ENCODE measurements around the gene SDCCAG8. TPM values are rescaled to one million over a fixed set of nuclear protein-coding genes. Genes with fewer than 3 reads are reported as not detected.
A peak's percentile ranks its signal among the peaks of the same experiment; 100 is the strongest.

The SDCCAG8 gene
- total and polyA plus RNA-seq, 4 donors: 25.4 to 96.7 (median 48.2) TPM

DNA sequence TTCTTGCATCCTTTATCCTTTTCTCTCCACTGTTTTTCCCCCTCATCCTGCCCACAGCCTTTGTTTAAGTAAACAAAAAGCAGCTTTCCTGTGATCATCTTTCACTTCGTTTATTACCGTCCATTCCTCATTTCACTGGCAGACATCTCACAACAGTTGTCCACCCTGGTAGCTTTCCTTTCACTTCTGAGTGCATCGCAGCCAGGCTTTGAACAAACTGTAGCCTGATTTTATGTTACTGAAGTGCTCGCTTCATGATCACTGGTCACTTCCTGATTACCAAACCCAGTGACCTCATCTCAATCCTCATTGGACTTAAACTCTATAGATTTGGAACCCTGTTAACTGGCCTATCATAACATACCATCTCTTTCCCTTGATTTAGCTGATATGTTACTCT lies 67.7 kb downstream of the SDCCAG8 start:
- ATAC-seq (ENCODE audit: insufficient read depth, low FRiP score): no peak

DNA sequence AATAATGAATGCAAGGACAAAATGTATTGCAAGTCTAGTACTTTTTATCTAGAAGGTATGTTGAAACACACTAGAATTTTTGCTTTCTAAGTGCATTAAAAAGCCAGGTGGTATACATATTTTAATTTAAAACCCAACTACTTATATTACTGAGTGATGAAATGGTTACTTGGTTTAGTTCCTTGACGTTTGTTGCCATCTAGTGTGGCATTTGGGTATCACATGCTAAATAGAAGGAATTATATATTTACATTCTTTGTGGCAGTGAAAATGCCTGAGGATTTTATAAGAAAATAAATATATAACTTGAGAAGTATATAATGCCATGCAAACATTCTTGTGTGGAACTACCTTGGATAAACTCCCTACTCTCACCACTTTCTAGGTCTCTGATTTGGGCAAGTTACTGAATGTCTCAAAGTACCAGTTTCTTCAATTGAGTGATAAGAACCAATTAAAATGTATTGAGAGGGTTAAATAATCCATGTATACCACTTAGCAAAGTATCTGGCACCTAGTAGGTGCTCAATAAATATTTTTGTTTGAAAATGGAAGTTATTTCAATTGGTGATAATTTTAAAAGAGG lies 69.6 kb downstream of the SDCCAG8 start:
- peaks cover 0 to 11% (median under 1%) of the 10 kb centered on the region in 4 donors for H3K36me3 ChIP-seq (ENCODE audit: control insufficient read depth in 4 of 4, insufficient read depth in 4 of 4, low read length in 4 of 4)
- WGBS, 2 donors: 0% methylated on average over 1 of the region's 1 CpG
- DNase-seq: peak in 2 of 3 donors; percentile 72 to 77
- no peaks in the 10 kb centered on the region for H3K4me1 ChIP-seq (ENCODE audit: control insufficient read depth in 5 of 5, insufficient read depth in 5 of 5, low read length in 5 of 5)
- H3K9me3 ChIP-seq (ENCODE audit: control insufficient read depth in 4 of 4, insufficient read depth in 3 of 4, low read length in 3 of 4): no peaks in the 10 kb centered on the region
- peak; percentile 53 for ATAC-seq (ENCODE audit: insufficient read depth, low FRiP score)
- no peak overlapping the region for H3K9ac ChIP-seq (ENCODE audit: insufficient read depth in 1 of 2, low read length in 2 of 2)
- TF ChIP-seq, protein P1, sequence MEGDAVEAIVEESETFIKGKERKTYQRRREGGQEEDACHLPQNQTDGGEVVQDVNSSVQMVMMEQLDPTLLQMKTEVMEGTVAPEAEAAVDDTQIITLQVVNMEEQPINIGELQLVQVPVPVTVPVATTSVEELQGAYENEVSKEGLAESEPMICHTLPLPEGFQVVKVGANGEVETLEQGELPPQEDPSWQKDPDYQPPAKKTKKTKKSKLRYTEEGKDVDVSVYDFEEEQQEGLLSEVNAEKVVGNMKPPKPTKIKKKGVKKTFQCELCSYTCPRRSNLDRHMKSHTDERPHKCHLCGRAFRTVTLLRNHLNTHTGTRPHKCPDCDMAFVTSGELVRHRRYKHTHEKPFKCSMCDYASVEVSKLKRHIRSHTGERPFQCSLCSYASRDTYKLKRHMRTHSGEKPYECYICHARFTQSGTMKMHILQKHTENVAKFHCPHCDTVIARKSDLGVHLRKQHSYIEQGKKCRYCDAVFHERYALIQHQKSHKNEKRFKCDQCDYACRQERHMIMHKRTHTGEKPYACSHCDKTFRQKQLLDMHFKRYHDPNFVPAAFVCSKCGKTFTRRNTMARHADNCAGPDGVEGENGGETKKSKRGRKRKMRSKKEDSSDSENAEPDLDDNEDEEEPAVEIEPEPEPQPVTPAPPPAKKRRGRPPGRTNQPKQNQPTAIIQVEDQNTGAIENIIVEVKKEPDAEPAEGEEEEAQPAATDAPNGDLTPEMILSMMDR (IDR thresholded peaks at IDR 0.05; ENCODE audit: control extremely low read depth, extremely low read depth): peak; percentile 83
- no peak overlapping the region for H3K4me3 ChIP-seq
- no peaks in the 10 kb centered on the region for H3K27me3 ChIP-seq (ENCODE audit: control insufficient read depth in 3 of 3, insufficient read depth in 3 of 3, low read length in 2 of 3)
- H3K27ac ChIP-seq (ENCODE audit: low read depth in 1 of 2, low read length in 1 of 2): no peak overlapping the region

More for the DNA sequence above, 67.7 kb downstream of the SDCCAG8 start:
- DNase-seq: no peak
- Histone ChIP-seq H3K27ac (ENCODE audit: low read depth in 1 of 2, low read length in 1 of 2) (no peak overlapping the region), H3K4me3 (no peak overlapping the region), H3K4me1 (ENCODE audit: control insufficient read depth in 5 of 5, insufficient read depth in 5 of 5, low read length in 5 of 5) (no peaks in the 10 kb centered on the region), H3K9me3 (ENCODE audit: control insufficient read depth in 4 of 4, insufficient read depth in 3 of 4, low read length in 3 of 4) (no peaks in the 10 kb centered on the region), H3K9ac (ENCODE audit: insufficient read depth in 1 of 2, low read length in 2 of 2) (no peak overlapping the region), H3K36me3 (ENCODE audit: control insufficient read depth in 4 of 4, insufficient read depth in 4 of 4, low read length in 4 of 4) (peaks cover 0 to 11% (median 4%) of the 10 kb centered on the region in 4 donors), H3K27me3 (ENCODE audit: control insufficient read depth in 3 of 3, insufficient read depth in 3 of 3, low read length in 2 of 3) (no peaks in the 10 kb centered on the region)
- 58 to 63% methylated on average over 4 of the region's 4 CpGs for WGBS, 2 donors
- TF ChIP-seq, protein P1 (IDR thresholded peaks at IDR 0.05; ENCODE audit: control extremely low read depth, extremely low read depth): no peak

DNA sequence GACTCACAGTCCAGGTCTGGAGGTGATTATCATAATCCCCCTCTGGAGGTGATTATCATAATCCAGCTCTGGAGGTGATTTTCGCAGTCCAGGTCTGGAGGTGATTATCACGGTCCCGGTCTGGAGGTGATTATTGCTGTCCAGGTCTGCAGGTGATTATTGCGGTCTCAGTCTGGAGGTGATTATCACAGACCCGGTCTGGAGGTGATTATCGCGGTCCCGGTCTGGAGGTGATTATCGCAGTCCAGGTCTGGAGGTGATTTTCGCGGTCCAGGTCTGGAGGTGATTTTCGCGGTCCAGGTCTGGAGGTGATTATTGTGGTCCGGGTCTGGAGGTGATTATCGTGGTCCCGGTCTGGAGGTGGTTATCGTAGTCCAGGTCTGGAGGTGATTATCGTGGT lies 76.6 kb downstream of the SDCCAG8 start:
- no peak overlapping the region for H3K4me3 ChIP-seq
- H3K4me1 ChIP-seq (ENCODE audit: control insufficient read depth in 5 of 5, insufficient read depth in 5 of 5, low read length in 5 of 5): no peaks in the 10 kb centered on the region
- no peak overlapping the region for H3K27ac ChIP-seq (ENCODE audit: low read depth in 1 of 2, low read length in 1 of 2)
- no peak for ATAC-seq (ENCODE audit: insufficient read depth, low FRiP score)
- H3K36me3 ChIP-seq (ENCODE audit: control insufficient read depth in 4 of 4, insufficient read depth in 4 of 4, low read length in 4 of 4): peaks cover 12 to 23% (median 16%) of the 10 kb centered on the region in 4 donors
- H3K27me3 ChIP-seq (ENCODE audit: control insufficient read depth in 3 of 3, insufficient read depth in 3 of 3, low read length in 2 of 3): no peaks in the 10 kb centered on the region
- no peak for DNase-seq
- no peak overlapping the region for H3K9ac ChIP-seq (ENCODE audit: insufficient read depth in 1 of 2, low read length in 2 of 2)
- TF ChIP-seq, protein P1 (IDR thresholded peaks at IDR 0.05; ENCODE audit: control extremely low read depth, extremely low read depth): no peak
- H3K9me3 ChIP-seq (ENCODE audit: control insufficient read depth in 4 of 4, insufficient read depth in 3 of 4, low read length in 3 of 4): no peaks in the 10 kb centered on the region
- 93 to 94% methylated on average over 18 of the region's 18 CpGs for WGBS, 2 donors

DNA sequence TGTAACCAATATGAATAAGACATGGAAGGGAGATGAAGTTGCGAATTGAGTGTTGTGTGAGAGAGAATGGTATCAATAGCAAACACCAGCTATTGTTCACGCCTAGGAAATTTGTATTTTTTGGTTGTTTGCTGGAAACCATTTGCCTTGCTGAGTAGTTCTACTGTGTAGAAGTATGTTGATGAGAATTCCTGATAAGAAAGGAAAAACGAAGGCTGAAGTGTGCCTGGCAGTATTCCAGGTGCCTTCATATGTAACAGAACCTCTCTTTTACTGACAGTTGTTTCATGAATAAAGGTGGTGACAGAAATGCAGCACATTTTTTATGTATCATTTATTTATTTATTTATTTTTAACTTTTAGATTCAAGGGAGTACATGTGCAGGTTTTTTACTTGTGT lies 79.5 kb downstream of the SDCCAG8 start:
- Histone ChIP-seq H3K36me3 (ENCODE audit: control insufficient read depth in 4 of 4, insufficient read depth in 4 of 4, low read length in 4 of 4) (peaks cover 16 to 17% (median 17%) of the 10 kb centered on the region in 4 donors), H3K9me3 (ENCODE audit: control insufficient read depth in 4 of 4, insufficient read depth in 3 of 4, low read length in 3 of 4) (no peaks in the 10 kb centered on the region), H3K27me3 (ENCODE audit: control insufficient read depth in 3 of 3, insufficient read depth in 3 of 3, low read length in 2 of 3) (no peaks in the 10 kb centered on the region), H3K27ac (ENCODE audit: low read depth in 1 of 2, low read length in 1 of 2) (no peak overlapping the region), H3K4me3 (no peak overlapping the region), H3K9ac (ENCODE audit: insufficient read depth in 1 of 2, low read length in 2 of 2) (no peak overlapping the region), H3K4me1 (ENCODE audit: control insufficient read depth in 5 of 5, insufficient read depth in 5 of 5, low read length in 5 of 5) (no peaks in the 10 kb centered on the region)
- no peak for ATAC-seq (ENCODE audit: insufficient read depth, low FRiP score)
- peak in 1 of 3 donors; percentile 46 for DNase-seq
- TF ChIP-seq, protein P1 (IDR thresholded peaks at IDR 0.05; ENCODE audit: control extremely low read depth, extremely low read depth): no peak
- WGBS, 2 donors: 76 to 88% methylated on average over 3 of the region's 3 CpGs
